Measurements from ENCODE around the gene BNC2.

DNA sequence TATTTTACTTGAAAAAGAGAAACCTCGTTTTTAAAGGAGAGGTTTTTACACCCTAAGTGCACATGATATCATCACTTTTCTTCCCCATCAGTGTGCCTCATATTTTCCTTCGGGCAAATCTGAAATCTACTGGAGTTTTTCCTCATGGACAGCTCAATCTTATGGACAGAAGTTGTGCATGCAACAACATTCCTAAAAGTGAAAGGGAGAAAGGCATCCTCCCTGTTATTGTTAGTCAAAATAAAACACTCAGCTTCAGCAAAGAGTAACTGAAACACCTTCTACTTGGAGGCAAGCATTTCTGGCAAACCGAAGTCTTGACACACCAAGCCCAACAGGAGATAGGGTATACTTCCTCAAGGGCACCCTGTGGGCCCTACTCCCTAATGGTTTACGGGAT is 217.9 kb downstream of the BNC2 start:
- no peak for TF ChIP-seq EZH2 (IDR thresholded peaks at IDR 0.05)
- no peak for TF ChIP-seq POLR2AphosphoS5 (IDR thresholded peaks at IDR 0.05; ENCODE audit: borderline replicate concordance, low read depth, low read length)
- no peak for TF ChIP-seq FOXP2 (optimal IDR thresholded peaks at IDR 0.05; ENCODE audit: control extremely low read depth, extremely low read length, insufficient read depth)
